ENCODE results near the gene AGPS.

Gene AGPS

DNA sequence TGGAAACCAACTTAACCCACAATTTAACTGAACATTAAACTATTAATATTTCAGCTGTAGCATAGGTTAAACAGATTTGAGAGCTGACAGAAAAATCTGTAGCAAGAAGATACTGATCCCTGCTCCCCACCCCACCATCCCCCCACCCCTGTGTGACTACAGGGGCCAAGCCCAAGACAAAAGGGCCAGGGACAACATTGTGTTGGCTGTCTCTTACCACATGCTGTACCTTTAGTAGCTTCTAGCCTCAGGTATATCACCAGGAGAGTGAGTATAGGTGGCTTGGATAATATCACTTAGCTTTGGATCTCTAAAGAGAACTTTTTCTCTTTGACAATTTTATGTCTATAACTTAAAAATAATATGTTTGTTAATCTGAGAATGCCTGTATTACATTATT is 140.7 kb downstream of the AGPS start:
- no peak for DNase-seq

DNA sequence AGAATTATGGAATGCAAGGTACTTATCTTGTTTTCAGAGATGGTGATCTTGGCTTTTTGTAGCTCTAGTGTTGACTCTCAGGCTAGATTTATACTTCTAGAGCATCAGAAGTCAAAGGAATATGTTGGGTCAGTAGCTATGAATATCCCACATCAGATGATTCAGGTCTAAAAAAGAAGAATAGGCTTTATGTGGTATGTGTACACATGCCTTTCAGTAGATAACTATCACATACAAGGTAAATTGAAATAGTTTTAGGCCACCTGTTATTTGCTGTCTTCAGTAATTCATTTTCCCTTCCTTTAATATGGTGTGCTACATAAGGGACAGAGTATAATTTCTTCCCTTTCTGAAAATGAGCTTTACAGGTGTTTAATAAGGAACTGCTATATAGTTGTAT is 142.4 kb downstream of the AGPS start:
- no peak for DNase-seq

DNA sequence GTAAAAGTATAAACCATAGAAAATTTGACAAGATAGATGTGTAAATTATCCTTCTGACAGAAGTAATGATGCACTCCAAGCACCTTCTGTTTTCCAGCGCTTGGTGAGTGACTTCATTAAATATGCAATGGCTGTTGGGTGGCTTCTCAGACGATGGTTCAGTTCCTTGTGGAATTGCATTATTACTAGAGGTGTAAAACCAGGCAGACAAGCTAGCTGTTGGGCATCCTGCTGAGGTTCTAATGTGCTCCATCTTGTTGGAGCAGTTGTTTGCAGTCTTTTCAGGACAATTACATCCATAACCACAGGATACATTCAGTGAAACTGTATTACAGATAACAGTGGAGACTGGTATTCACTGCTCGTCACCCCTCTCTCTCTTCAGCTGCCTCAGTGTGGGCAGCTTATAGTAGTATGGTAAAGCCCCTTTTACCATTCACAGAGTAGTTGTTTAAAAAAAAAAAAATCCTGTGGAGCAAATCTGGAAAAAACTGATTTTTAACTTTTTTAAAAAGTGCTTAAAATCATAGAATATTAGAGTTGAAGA is 143.5 kb downstream of the AGPS start:
- DNase-seq = no peak

DNA sequence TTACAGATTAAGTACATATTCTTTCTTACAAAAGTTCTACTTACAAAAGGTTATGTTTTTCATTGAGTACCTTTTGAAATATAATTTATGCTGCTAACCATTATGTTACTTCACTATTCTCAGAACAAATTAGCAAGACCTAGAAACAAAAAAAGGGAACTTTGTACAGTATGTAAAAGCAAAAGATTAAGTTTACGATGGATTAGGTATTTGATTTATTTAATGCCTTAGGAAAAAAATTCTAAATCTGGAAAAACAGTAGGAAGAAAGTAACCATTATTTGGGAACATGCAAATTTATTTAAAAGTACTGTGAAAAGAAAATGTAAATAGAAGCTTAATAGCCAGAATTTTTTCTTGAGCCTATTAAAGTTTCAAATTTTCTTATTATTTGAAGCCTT is 144.6 kb downstream of the AGPS start:
- no peak for DNase-seq

- DNase-seq = no peak
These were observed 145.1 kb downstream of the AGPS start for GRCh38 chr2:177537636-177538035.

- no peak for DNase-seq
These were observed 145.8 kb downstream of the AGPS start for GRCh38 chr2:177538323-177538722.

GRCh38 chr2:177540283-177540682 is 147.7 kb downstream of the AGPS start:
- no peak for DNase-seq

- no peak for DNase-seq
These were observed 148.9 kb downstream of the AGPS start for GRCh38 chr2:177541258-177541991.

DNA sequence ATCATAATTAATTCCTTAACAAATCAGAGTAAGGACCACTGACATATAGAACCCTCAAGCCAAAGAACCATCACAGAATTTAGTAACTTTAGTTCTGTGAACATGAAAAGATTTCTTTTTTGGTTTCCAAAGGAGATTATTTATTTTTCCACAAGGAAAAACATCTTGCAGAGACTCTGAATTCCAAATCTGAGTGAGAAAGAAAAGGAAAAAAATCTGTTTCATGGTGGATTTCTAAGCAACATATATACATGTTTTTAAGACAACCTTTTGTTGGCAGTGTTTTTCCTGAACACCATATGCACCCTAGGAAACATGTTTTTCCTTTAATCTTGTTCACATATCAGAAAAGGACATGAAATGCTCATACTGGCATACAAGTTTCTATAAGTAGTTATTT is 149.8 kb downstream of the AGPS start:
- no peak for DNase-seq

DNA sequence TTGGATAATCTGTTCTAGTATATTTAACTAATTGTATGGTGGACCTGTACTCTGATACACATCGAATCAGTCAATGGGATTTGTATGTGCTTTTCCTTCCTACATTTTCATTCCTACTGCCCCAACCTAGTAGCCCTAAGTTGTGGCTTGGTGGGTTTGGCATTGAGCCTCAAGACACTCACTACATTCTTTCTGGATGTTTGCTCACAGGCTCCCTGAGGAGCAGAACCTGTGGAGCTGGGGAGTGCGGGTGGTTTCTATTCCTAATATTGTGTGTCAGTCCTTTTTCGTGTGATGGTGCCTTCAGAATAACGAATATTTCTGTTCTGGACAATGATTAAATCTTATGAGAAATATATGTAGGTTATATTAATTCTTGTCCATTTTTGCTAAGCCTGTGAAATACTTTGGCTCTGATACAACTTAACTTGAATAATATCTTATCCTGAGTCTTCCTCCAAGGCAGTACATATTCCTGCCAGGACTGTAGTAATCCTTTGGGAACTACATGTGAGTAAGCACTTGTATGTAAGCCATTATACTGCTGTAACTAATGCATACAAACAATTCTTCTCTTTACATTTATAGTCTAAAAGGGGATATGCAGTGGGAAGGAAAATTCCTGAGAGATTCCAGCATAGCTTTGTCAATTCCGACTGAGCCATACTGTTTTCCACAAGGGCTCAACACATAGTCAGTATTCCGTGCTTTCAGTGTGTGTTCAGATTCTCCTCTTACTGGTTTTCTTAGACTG is 150.6 kb downstream of the AGPS start:
- DNase-seq = peak; percentile 92

GRCh38 chr2:177545143-177545542 is 152.6 kb downstream of the AGPS start:
- no peak for DNase-seq

DNA sequence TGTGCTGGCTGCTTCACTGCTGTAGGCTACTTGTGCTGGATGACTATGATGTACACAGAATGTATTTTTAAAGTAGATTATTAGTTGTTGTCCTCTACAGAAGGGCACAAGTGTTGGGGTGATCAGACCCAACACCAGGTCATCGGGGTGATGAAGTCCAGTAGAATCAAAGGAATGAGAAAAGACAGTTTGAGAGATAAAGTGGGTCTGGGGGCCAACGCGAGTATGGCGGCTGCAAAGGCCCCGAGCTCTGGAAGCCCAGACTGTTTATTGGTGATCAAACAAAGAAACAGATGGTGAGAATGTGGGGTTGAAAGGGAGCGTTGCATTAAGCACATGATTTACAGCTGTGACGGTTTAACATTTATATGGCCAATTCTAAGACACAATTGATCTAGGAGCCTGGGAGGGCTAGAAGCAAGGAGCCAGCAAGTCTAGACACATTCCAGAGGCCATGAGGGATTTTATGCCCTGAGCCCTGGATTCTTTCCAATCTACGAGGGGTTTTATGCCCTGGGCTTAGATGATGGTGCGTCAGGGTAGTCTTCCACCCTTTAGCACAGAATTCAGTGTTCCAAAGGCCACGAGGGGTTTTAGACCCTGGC is 153.5 kb downstream of the AGPS start:
- peak; percentile 45 for DNase-seq

GRCh38 chr2:177547122-177547521 is 154.5 kb downstream of the AGPS start:
- no peak for DNase-seq

GRCh38 chr2:177547772-177548171 is 155.2 kb downstream of the AGPS start:
- no peak for DNase-seq

DNA sequence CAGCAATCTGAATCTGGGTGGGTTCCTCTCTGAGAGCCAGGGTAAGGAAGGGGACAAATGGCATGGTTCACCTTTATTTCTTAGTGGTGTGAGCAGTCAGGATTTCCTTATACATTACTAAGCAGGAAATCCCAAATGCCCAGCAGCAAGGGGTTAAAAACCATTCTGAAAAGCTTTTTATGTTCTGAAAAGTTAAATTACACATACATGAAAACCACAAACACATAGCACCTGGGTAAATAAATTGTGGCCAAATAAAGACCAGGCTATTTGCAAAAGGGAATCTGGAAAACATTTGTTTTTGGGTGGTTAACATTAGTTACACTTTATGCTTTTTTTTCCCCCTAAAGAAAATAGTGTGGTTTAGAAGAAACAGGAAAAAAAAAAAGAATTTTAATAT is 156.1 kb downstream of the AGPS start:
- no peak for DNase-seq

GRCh38 chr2:177549171-177549570 is 156.6 kb downstream of the AGPS start:
- DNase-seq = no peak

- DNase-seq = no peak
These were observed 158.0 kb downstream of the AGPS start for GRCh38 chr2:177550264-177551200.

- DNase-seq = peak; percentile 34
These were observed 158.8 kb downstream of the AGPS start for GRCh38 chr2:177551360-177551759.

DNA sequence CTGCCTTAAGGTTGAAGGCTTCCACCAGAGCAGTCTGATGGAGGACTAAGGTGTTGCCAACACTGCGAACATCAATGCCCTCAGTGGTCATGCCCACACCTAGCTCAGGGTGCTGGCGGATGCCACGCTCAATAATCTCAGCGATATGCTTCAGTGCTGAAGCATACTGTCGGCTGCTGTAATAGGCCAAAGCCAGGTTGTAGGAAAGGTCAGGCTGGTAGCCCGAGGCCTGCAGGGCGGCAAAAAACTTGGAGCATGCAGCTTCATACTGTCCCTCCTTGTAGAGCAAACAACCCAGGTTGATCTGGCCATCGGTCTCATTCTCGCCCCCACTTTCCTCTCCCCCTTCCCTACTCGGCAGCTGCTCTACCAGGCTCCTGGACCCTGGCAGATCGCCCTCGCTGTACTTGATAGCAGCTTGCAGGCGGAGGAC is 159.4 kb downstream of the AGPS start:
- no peak for DNase-seq

DNA sequence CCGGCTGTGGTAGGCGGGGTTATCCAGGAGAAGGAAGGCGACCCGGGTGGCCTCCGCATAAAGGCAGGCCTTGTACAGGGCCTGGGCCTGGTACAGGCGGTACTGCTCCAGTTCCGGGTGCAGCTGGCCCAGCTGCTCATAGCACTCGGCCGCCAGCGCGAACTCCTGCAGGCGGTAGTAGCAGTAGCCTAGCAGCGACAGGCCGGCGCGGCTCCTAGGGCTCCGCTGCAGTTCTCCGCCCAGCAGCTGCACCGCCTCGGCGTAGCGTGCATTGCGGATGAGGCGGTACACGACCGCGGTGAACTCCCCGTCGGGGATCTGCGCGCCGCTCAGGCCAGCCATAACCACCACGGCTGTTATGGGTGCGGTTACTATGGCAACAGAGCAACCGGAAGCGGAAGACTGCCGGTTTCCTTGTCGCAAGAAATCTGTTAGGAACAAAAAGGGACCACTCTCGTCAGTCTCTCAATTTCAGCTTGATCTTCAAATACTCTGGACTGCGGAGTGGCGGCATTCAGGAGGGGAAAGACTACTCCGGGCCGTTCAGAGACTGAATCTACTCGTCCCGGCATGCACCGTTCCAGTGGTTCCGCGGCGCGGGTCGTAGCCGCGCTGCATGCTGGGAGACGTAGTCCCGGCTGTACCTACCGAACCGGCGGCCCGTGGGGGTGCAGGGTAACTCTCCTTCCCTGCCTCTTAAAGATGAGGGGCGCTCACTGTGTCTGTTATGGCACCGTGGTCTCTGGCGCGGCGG is 160.0 kb downstream of the AGPS start:
- DNase-seq = peak; percentile 87

DNA sequence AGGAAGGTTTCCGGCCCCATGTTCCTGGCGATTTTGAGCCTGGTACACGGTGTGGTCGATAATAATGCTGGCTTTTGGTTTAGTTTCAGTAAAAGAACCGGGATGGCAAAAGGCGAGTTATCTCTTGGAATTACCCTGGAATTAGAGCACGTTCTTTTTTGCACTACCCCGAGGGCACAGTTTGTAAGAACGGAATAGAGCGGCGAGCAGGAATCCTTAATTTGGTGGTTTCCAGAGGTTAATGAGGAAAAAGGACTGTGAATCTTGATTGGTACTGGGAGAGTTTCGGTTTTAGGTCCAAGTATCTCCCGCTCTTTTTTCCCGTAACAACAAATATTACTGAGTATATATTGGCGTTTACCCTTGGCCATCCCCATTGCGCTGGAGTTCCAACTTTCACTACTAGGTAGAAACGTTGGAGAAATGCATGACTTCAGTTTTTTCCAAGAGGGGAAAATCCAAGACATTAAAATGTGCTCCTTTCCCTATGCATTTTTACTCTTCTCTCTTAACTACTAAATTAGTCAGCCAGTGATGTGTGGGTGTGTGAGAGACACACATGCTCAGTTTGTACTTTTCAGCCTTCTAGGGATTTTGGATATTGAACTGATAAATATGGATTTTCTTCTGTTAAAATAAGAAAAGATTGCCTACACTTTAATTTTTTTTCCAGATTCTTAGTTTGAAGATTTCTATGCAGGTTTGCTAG is 160.8 kb downstream of the AGPS start:
- peak; percentile 21 for DNase-seq
